ENCODE measurements around the gene SETDB1.

GRCh38 chr1:151003180-151003579 lies 77.0 kb downstream of the SETDB1 start:
- TF ChIP-seq POLR2A (IDR thresholded peaks at IDR 0.05) (no peak), CTCF (IDR thresholded peaks at IDR 0.05) (no peak), POLR2AphosphoS5 (IDR thresholded peaks at IDR 0.05) (no peak)

Data from sigmoid colon (tissue), 4 donors.